Neuronal stem cell (in vitro differentiated cells): Measurements from ENCODE around the gene FAM171A2.

Experiments used
- DNase-seq: peaks from one replicate; pipeline ENCODE4 v3.0.0-alpha.2; 2013; ENCODE audit warnings: low spot score
- H2AFZ ChIP-seq: one replicate; pipeline ENCODE4 v1.6.1; 2013; ENCODE audit warnings: mild to moderate bottlenecking, low read length, inconsistent platforms
- H2AK5ac ChIP-seq: 2 replicates; pipeline ENCODE4 v1.6.1; 2013; ENCODE audit warnings: low read depth, mild to moderate bottlenecking, inconsistent platforms, low read length, moderate library complexity, mixed read lengths
- H2BK120ac ChIP-seq: 2 replicates; pipeline ENCODE4 v1.6.1; 2013; ENCODE audit warnings: low read depth, mild to moderate bottlenecking, inconsistent platforms, low read length, moderate library complexity, mixed read lengths
- H2BK12ac ChIP-seq: one replicate; pipeline ENCODE4 v1.6.1; 2013; ENCODE audit warnings: low read length, inconsistent platforms
- H2BK15ac ChIP-seq: 2 replicates; pipeline ENCODE4 v1.6.1; 2013; ENCODE audit warnings: mild to moderate bottlenecking, low read length, inconsistent platforms, mixed read lengths
- H2BK5ac ChIP-seq: one replicate; pipeline ENCODE4 v1.6.1; 2013; ENCODE audit warnings: inconsistent platforms, mild to moderate bottlenecking, low read length, moderate library complexity
- H3K14ac ChIP-seq: one replicate; pipeline ENCODE4 v1.6.1; 2013; ENCODE audit warnings: low read length, inconsistent platforms
- H3K18ac ChIP-seq: 2 replicates; pipeline ENCODE4 v1.6.1; 2013; ENCODE audit warnings: low read length, inconsistent platforms
- H3K23ac ChIP-seq: 2 replicates; pipeline ENCODE4 v1.6.1; 2013; ENCODE audit warnings: low read depth, mild to moderate bottlenecking, mixed read lengths, low read length, inconsistent platforms; ENCODE audit not compliant: poor library complexity
- H3K27ac ChIP-seq: replicated peaks from 3 replicates; pipeline ENCODE4 v1.5.1; 2013; ENCODE audit warnings: low read length, inconsistent platforms
- H3K27me3 ChIP-seq, 3 experiments: 2 replicates each; pipeline ENCODE4 v1.6.1; 2013; ENCODE audit warnings: low read length in 3 of 3, mild to moderate bottlenecking in 2 of 3, inconsistent platforms in 1 of 3, low read depth in 1 of 3, mixed read lengths in 1 of 3, moderate library complexity in 1 of 3; ENCODE audit not compliant: control insufficient read depth in 3 of 3, insufficient read depth in 3 of 3
- H3K36me3 ChIP-seq, 2 donors: replicated peaks in 1 of 2; 2 replicates each; pipeline ENCODE4 v1.6.1; 2013; ENCODE audit warnings: low read length in 2 of 2; ENCODE audit not compliant: control insufficient read depth in 2 of 2, insufficient read depth in 2 of 2
- H3K4ac ChIP-seq: 2 replicates; pipeline ENCODE4 v1.6.1; 2013; ENCODE audit warnings: inconsistent platforms, mild to moderate bottlenecking, low read length, moderate library complexity
- H3K4me1 ChIP-seq, 2 donors: 1 replicate in 1 of 2; 2 replicates in 1 of 2; pipeline ENCODE4 v1.6.1; 2013; ENCODE audit warnings: low read length in 2 of 2, low read depth in 1 of 2; ENCODE audit not compliant: control insufficient read depth in 2 of 2, insufficient read depth in 1 of 2
- H3K4me2 ChIP-seq: one replicate; pipeline ENCODE4 v1.6.1; 2013; ENCODE audit warnings: mild to moderate bottlenecking, low read length, inconsistent platforms; ENCODE audit not compliant: insufficient read depth, poor library complexity, severe bottlenecking
- H3K4me3 ChIP-seq, 2 donors: 2 replicates each; pipeline ENCODE4 v1.5.1; 2013; ENCODE audit warnings: low read length in 2 of 2, mild to moderate bottlenecking in 2 of 2, inconsistent platforms in 1 of 2, moderate library complexity in 1 of 2
- H3K79me1 ChIP-seq: one replicate; pipeline ENCODE4 v1.6.1; 2013; ENCODE audit warnings: low read depth, mild to moderate bottlenecking, inconsistent platforms, low read length, moderate library complexity
- H3K9ac ChIP-seq: one replicate; pipeline ENCODE4 v1.6.1; 2013; ENCODE audit warnings: mild to moderate bottlenecking, low read depth, low read length, inconsistent platforms; ENCODE audit not compliant: poor library complexity
- H3K9me3 ChIP-seq, 2 donors: replicated peaks in 1 of 2; 2 replicates each; pipeline versions ENCODE3 to v1.6.1; 2013; ENCODE audit warnings: low read length in 2 of 2, mild to moderate bottlenecking in 2 of 2, inconsistent platforms in 1 of 2, low read depth in 1 of 2, mixed read lengths in 1 of 2, moderate library complexity in 1 of 2; ENCODE audit not compliant: control insufficient read depth in 2 of 2, insufficient read depth in 1 of 2
- H4K8ac ChIP-seq: one replicate; pipeline ENCODE4 v1.6.1; 2013; ENCODE audit warnings: low read depth, mild to moderate bottlenecking, inconsistent platforms, low read length, moderate library complexity
- H4K91ac ChIP-seq: one replicate; pipeline ENCODE4 v1.6.1; 2013; ENCODE audit warnings: low read length, low read depth, mild to moderate bottlenecking, inconsistent platforms; ENCODE audit not compliant: poor library complexity
- WGBS, 2 donors: extraction: QIAGEN DNeasy Blood & Tissue Kit; methylation state at CpG; one replicate each; pipeline ENCODE4 v1.1.7; 2013; ENCODE audit warnings: missing lambda C conversion rate in 2 of 2, mixed read lengths in 1 of 2; ENCODE audit not compliant: insufficient read length in 2 of 2, insufficient replicate concordance in 1 of 2; ENCODE audit errors: extremely low coverage in 2 of 2; 5-methylcytosine and 5-hydroxymethylcytosine counted together

Gene FAM171A2

GRCh38 chr17:44362949-44363612, 572 bp downstream of the FAM171A2 start:
- Histone ChIP-seq H2BK120ac (peak overlapping the region; percentile 43), H3K4me2 (peak overlapping the region; percentile 81), H3K23ac (peak overlapping the region; percentile 49), H3K79me1 (peaks cover 21% of the 10 kb centered on the region), H3K27ac (peak overlapping the region; percentile 71), H4K91ac (no peak overlapping the region), H2AK5ac (peak overlapping the region; percentile 86), H2BK15ac (peak overlapping the region; percentile 49), H3K36me3 (peaks cover 0 to 22% of the 10 kb centered on the region in 2 donors), H3K9ac (peak overlapping the region; percentile 85), H3K4me3 (peak overlapping the region; percentile 84 to 97), H3K4me1 (peaks cover 23% of the 10 kb centered on the region in 2 donors), H3K18ac (peak overlapping the region; percentile 95), H3K14ac (peak overlapping the region; percentile 79), H4K8ac (peak overlapping the region; percentile 48), H2AFZ (peak overlapping the region; percentile 91), H3K9me3 (no peaks in the 10 kb centered on the region), H3K4ac (peak overlapping the region; percentile 78), H3K27me3 (peaks cover 0 to 19% (median 2%) of the 10 kb centered on the region in 3 experiments), H2BK12ac (no peak overlapping the region), H2BK5ac (peak overlapping the region; percentile 98)
- DNase-seq: no peak
- WGBS, 2 donors: no CpG with 5 or more reads among the region's 45 CpGs

GRCh38 chr17:44362459-44362948, 1.1 kb downstream of the FAM171A2 start:
- H3K9ac ChIP-seq: peak overlapping the region; percentile 78
- no peak overlapping the region for H4K8ac ChIP-seq
- H3K23ac ChIP-seq: no peak overlapping the region
- H3K4ac ChIP-seq: no peak overlapping the region
- no peak for DNase-seq
- H3K4me2 ChIP-seq: peak overlapping the region; percentile 81
- no peaks in the 10 kb centered on the region for H3K9me3 ChIP-seq
- WGBS, 2 donors: no CpG with 5 or more reads among the region's 11 CpGs
- H3K4me3 ChIP-seq: peak overlapping the region; percentile 84 to 97
- peak overlapping the region; percentile 43 for H2BK120ac ChIP-seq
- no peak overlapping the region for H2BK12ac ChIP-seq
- peak overlapping the region; percentile 49 for H3K18ac ChIP-seq
- peaks cover 23% of the 10 kb centered on the region in 2 donors for H3K4me1 ChIP-seq
- peaks cover 0 to 19% (median 2%) of the 10 kb centered on the region in 3 experiments for H3K27me3 ChIP-seq
- H3K14ac ChIP-seq: no peak overlapping the region
- peak overlapping the region; percentile 86 for H2AK5ac ChIP-seq
- H3K27ac ChIP-seq: no peak overlapping the region
- H2BK15ac ChIP-seq: peak overlapping the region; percentile 42
- peaks cover 2 to 27% of the 10 kb centered on the region in 2 donors for H3K36me3 ChIP-seq
- H2AFZ ChIP-seq: no peak overlapping the region
- no peak overlapping the region for H4K91ac ChIP-seq
- peaks cover 21% of the 10 kb centered on the region for H3K79me1 ChIP-seq
- peak overlapping the region; percentile 98 for H2BK5ac ChIP-seq

GRCh38 chr17:44361292-44362260, 2.1 kb downstream of the FAM171A2 start:
- Histone ChIP-seq H3K4me2 (peak overlapping the region; percentile 81), H3K23ac (peak overlapping the region; percentile 75), H3K9me3 (no peaks in the 10 kb centered on the region), H3K18ac (peak overlapping the region; percentile 87), H3K4ac (no peak overlapping the region), H2AFZ (no peak overlapping the region), H2BK5ac (peak overlapping the region; percentile 98), H4K91ac (no peak overlapping the region), H3K4me3 (peak overlapping the region; percentile 60 to 84), H2AK5ac (peak overlapping the region; percentile 85), H3K27ac (peak overlapping the region; percentile 66), H3K4me1 (peaks cover 23% of the 10 kb centered on the region in 2 donors), H2BK12ac (no peak overlapping the region), H3K36me3 (peaks cover 2 to 30% of the 10 kb centered on the region in 2 donors), H4K8ac (no peak overlapping the region), H3K9ac (peak overlapping the region; percentile 85), H2BK120ac (peak overlapping the region; percentile 82), H3K14ac (peak overlapping the region; percentile 33), H3K79me1 (peaks cover 21% of the 10 kb centered on the region), H2BK15ac (peak overlapping the region; percentile 42), H3K27me3 (peaks cover 0 to 19% (median 0%) of the 10 kb centered on the region in 3 experiments)
- no CpG with 5 or more reads among the region's 11 CpGs for WGBS, 2 donors
- DNase-seq: no peak
